SIG-M5 (cell line): Measurements from ENCODE around the gene VSIG8.
"Not testable (repeated sequence)": the region's sequence is repeated elsewhere in the genome, so short reads cannot be mapped to it uniquely, and the experiment has no call there.

Experiments used
- DNase-seq: peaks from one replicate; lab custom pipeline; 2025; lab: John Stamatoyannopoulos, UW

VSIG8 gene, protein sequence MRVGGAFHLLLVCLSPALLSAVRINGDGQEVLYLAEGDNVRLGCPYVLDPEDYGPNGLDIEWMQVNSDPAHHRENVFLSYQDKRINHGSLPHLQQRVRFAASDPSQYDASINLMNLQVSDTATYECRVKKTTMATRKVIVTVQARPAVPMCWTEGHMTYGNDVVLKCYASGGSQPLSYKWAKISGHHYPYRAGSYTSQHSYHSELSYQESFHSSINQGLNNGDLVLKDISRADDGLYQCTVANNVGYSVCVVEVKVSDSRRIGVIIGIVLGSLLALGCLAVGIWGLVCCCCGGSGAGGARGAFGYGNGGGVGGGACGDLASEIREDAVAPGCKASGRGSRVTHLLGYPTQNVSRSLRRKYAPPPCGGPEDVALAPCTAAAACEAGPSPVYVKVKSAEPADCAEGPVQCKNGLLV

DNA sequence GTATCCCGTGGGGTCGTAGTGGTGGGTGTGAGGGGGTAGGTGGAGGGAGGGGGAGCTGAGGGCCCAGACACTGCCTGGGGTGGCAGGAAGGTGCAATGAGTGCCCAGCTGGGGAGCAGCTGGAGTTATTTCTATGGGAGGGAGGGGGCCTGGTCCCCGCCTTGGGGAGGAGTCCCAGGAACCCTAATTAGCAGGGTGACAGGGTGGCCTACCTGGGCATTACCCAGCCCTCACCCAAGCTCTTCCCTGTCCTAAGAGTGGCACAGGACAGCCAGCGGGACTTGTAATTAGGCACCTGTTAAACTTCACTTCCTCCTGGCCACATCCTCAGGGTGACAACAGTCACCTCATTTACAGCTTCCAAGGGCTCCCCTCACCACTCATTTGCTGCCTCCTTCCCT, at the start of gene VSIG8:
VSIG8 (minus strand) TSS at position 101 of the 400 bp plus-strand sequence. CDS start 136 bp downstream, outside the sequence.
- no peak for DNase-seq

DNA sequence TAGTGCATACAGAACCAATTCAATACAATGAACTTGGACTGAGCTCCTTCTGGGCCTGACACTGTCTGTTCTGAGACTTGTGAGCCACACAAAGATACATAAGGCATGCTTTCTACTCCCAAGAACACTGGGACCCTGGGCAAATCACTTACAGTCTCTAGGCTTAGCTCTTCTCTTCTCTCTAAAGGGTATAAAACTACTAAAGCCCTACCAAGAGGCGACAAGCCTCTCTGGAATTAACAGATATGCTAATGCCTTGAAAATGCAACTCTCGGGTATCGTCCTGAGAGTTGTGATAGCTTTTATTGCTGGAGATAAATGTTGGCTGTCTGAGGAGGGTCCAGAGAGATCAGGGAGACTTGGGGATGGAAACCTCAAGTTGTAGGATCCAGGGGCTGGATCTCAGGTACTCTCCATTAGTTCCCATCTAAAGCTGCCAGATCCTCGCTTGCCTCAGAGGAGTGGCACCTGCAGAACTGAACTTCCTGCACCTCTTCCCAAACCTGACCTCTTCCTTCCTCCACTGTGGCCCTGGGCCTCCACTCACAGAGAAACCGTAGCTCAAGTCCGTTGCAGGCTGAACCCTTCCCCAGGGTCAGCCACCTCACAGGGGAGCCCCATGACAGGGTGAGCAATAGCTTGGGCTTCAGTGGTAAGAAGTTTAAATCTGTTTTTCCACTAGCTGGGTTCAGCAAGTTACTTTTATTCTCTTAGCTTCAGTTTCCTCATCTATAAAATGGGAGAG, 49.0 kb upstream of the VSIG8 start:
- DNase-seq: no peak

- no peak for DNase-seq
Observed at GRCh38 chr1:159908031-159908940, 45.8 kb upstream of the VSIG8 start.

- no peak for DNase-seq
Observed at GRCh38 chr1:159906960-159907359, 44.5 kb upstream of the VSIG8 start.

- DNase-seq: not testable (repeated sequence)
Observed at GRCh38 chr1:159904036-159904435, 41.6 kb upstream of the VSIG8 start.

DNA sequence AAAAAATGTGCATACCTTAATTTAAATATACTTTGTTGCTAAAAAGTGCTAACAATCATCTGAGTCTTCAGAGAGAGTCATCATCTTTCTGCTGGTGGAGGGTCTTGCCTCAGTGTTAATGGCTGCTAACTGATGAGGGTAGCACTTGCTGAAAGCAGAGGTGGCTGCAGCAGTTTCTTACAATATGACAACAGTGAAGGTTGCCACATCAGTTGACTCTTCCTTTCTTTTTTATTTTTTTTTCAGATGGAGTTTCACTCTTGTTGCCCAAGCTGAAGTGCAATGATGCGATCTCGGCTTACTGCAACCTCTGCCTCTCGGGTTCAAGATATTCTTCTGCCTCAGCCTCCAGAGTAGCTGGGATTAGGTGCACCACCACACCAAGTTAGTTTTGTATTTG, 40.1 kb upstream of the VSIG8 start:
- no peak for DNase-seq

DNA sequence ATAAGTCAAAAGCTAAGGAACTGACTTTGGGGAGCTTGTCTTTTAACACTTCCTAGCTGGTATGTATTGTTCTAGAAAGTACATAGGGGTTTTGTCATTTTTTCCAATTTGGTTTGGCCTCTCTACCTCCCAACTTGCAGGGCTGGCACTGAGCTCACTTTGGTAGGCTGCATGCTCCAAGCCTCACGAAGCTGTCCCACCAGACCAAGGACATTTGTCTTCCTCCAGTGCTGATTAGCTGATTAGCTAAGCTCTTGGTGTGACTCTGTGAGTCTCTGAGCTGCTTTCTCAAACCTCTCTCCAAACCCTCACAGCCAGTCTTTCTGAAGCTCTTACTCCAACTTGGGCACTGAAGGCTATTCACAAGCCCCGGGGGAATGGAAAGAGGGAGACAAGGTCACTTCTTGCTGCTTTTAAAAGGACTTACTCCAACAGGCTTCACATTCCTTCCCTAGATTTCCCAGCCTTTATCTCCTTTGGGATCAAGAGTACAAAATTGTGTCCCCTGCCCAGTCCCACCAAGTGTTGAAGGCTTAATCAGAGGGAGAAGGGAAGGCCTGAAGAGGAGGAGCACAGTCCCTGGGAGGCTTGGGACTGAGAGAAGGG, 38.4 kb upstream of the VSIG8 start:
- no peak for DNase-seq

GRCh38 chr1:159900086-159900680, 37.7 kb upstream of the VSIG8 start, which contains the start of gene CFAP45:
CFAP45 (minus strand) TSS chr1:159900165; CDS start chr1:159900098, 67 bp downstream.
- no peak for DNase-seq

DNA sequence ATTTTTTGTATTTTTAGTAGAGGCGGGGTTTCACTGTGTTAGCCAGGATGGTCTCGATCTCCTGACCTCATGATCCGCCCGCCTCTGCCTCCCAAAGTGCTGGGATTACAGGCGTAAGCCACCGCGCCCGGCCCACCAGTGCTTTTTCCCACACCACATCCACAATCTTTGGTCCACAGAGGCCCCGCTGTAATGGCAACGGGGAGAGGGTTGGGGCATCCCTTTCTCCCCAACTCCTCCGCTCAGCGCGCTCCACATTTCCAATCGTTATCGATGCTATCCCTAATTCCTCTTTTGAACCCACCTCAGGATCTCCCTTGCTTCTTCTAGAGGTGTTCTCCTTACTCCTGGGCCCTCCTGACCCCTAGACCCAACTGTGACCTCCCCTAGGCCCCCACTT, 37.2 kb upstream of the VSIG8 start:
- not testable (repeated sequence) for DNase-seq

GRCh38 chr1:159898527-159898926, 36.1 kb upstream of the VSIG8 start:
- no peak for DNase-seq

- DNase-seq: no peak
Observed at GRCh38 chr1:159897962-159898361, 35.5 kb upstream of the VSIG8 start.

- no peak for DNase-seq
Observed at GRCh38 chr1:159896546-159896930, 34.1 kb upstream of the VSIG8 start.

DNA sequence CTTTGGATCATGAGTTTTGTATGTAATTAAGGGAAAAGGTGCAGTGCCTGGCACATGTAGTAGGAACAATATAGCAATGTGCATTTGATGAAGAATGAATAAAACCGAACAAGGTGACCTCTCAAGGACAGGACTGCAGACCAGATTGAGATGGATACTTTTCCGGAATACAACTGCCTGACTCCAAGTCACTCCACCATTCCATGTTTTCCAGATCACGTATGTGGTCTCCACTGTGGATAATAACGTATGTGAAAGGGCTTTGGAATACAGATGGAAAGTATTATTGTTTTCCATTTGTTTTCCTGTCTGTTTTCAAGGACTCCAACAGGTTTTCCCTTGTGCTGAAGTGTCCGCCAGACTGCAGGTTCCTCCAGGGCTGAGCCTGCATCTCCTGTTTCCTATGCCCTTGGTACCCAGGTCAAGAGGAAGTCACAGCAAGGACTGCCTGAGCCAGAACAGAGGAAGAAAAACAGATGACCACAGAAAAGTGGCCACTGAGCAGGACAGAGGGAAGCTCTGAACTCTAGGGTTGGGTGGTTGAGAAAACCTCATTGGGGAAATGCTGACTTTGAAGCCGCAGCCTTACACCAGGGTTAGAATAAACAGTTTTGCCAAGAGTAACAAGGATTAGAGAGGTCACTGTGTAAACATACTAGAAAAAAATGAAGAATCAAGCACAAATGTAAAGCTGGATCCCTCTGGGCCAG, 33.5 kb upstream of the VSIG8 start:
- no peak for DNase-seq

- DNase-seq: no peak
Observed at GRCh38 chr1:159895286-159895685, 32.8 kb upstream of the VSIG8 start.

- DNase-seq: no peak
Observed at GRCh38 chr1:159892944-159893343, 30.5 kb upstream of the VSIG8 start.

- no peak for DNase-seq
Observed at GRCh38 chr1:159891275-159892157, 29.1 kb upstream of the VSIG8 start.

- no peak for DNase-seq
Observed at GRCh38 chr1:159890390-159890789, 27.9 kb upstream of the VSIG8 start.

GRCh38 chr1:159889821-159890252, 27.4 kb upstream of the VSIG8 start:
- peak; percentile 48 for DNase-seq

DNA sequence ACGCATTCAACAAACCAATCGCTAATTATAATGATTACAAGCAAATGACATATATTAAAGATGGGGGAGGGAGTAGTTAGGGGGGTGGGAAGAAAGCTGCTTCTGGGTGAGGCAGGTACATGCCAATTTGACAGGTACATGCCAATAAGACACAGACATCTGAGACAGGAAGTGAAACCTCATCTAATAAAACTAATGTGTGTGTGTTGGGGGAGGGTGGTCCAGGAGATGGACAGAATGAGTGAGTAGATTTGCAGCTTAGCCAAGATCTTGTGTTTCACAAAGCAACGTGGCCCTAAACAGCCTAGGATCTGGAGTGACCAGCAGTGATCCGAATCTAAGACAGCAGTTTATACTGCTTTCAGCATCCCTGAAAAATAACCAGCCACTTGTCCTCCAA, 26.7 kb upstream of the VSIG8 start:
- DNase-seq: no peak

DNA sequence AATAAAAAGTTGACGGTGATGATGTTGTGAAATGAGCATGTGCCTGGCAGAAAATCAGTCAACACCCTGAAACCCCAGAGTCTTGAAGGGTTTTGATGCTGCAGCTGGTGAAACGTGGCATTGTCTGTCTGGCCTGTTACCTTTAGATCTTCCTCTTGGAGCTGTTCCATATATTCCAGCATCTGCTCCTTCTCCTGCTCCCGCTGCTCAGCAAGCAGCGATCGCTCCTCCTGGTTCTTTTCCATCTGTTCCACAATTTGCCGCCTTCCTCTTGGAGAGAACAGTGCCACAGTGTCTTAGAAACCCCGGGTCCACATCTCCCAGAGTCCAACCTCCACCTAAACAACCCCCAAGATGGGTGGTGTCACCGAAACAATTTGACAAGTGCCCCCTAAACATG, 21.8 kb upstream of the VSIG8 start:
- DNase-seq: no peak
